GM12864 (cell line): ENCODE results near the gene NRXN2.

Experiments
- DNase-seq: peaks from one replicate; pipeline ENCODE4 v3.0.0-alpha.2; 2011; ENCODE audit warnings: low read depth
- H3K4me3 ChIP-seq: 2 replicates; pipeline ENCODE4 v1.5.1; 2011; ENCODE audit warnings: mild to moderate bottlenecking, low read depth, low read length, control low read depth
- TF ChIP-seq, protein P1 (sequence below): IDR thresholded peaks from 2 replicates; pipeline ENCODE4 v1.5.1; 2011; ENCODE audit warnings: low read depth, mild to moderate bottlenecking, moderate library complexity, low read length, control low read depth, inconsistent platforms; ENCODE audit errors: missing control alignments

NRXN2 gene

DNA sequence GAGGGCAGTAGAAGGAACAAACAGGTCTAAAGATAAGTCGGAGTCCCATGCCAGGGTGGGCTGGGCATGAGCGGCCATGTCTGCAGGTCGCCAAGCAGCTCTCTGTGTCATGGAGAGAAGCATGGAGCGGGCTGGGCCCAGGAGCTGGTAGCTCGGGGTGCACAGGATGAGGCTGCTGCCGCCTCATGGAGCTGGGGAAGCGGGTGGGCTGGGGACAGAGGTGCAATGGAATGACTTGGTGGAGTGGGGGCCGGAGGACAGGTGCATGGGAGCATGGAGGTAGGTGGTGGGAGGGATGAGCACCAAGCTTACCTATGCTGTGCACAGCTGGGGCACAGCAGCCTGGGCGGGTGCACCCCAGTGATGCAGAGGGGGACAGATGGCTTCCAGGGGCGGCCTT lies 3.6 kb downstream of the NRXN2 start:
- H3K4me3 ChIP-seq: no peak overlapping the region
- DNase-seq: no peak
- TF ChIP-seq, protein P1, sequence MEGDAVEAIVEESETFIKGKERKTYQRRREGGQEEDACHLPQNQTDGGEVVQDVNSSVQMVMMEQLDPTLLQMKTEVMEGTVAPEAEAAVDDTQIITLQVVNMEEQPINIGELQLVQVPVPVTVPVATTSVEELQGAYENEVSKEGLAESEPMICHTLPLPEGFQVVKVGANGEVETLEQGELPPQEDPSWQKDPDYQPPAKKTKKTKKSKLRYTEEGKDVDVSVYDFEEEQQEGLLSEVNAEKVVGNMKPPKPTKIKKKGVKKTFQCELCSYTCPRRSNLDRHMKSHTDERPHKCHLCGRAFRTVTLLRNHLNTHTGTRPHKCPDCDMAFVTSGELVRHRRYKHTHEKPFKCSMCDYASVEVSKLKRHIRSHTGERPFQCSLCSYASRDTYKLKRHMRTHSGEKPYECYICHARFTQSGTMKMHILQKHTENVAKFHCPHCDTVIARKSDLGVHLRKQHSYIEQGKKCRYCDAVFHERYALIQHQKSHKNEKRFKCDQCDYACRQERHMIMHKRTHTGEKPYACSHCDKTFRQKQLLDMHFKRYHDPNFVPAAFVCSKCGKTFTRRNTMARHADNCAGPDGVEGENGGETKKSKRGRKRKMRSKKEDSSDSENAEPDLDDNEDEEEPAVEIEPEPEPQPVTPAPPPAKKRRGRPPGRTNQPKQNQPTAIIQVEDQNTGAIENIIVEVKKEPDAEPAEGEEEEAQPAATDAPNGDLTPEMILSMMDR: no peak

DNA sequence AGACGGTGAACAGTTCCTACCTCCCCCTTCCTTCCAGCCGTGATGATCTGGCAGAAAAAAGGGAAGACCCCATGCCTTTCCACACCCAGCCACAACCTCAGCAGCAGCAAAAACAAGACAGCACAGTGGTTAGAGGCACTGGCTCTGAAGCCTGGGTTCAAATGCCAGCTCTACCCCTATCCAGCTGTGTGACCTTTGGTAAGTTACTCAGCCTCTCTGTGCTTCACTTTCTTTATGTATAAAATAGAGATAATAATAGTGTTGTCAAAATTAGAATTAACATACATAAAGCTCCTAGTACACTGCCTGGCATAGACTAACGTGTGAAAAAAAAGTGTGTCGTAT lies 4.2 kb downstream of the NRXN2 start:
- TF ChIP-seq, protein P1: no peak
- DNase-seq: no peak

DNA sequence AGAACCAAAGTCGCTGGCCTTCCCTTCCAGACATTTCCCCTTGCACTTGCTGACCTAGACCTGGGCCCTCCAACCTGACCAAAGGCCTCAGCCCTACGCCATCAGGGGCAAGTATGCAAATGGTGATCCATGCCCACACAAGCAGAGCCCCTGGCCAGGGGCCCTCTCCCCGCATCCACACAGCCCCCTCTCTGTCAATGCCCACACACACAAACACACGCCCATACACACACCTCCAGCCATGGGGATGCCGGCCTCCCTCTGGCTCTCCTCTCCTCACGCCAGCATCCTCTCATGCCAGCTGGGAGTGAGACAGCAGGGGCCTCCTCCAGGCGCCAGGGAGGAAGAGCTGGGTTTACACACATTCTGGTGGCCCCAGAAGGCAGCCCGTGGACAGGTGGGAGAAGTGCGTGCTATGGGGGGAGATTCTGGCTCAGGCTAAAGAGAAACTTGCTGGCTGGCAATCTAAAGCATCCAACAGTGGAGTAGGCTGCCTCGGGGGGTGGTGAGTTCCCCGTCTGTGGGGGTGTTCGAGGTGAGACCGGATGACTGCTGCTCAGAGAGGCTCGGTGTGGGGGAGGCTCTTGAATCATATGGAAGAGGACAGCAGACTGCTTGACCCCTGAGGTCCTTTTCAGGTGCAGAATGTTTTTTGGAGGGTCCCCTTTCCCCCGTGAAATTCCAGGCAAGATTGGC lies 4.8 kb downstream of the NRXN2 start:
- H3K4me3 ChIP-seq: no peak overlapping the region
- TF ChIP-seq, protein P1: no peak
- no peak for DNase-seq

More for the DNA sequence above, 4.2 kb downstream of the NRXN2 start:
- H3K4me3 ChIP-seq: no peak overlapping the region

DNA sequence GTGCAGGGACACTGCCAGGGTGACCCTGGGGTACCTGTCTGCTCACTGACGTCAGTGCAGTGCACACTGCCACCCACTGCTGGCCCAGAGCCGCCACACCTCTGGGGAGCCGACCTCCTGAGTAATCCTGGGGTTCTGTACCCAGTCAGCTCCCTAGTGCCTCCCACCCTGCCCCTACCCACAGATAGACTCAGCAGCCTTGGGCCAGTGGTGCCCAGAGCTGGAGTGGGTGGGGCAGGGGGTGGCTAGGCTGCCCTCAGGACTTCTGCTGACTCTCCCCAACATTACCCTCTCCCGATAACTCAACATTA lies 5.8 kb downstream of the NRXN2 start:
- DNase-seq: no peak
- TF ChIP-seq, protein P1: no peak
- no peak overlapping the region for H3K4me3 ChIP-seq

DNA sequence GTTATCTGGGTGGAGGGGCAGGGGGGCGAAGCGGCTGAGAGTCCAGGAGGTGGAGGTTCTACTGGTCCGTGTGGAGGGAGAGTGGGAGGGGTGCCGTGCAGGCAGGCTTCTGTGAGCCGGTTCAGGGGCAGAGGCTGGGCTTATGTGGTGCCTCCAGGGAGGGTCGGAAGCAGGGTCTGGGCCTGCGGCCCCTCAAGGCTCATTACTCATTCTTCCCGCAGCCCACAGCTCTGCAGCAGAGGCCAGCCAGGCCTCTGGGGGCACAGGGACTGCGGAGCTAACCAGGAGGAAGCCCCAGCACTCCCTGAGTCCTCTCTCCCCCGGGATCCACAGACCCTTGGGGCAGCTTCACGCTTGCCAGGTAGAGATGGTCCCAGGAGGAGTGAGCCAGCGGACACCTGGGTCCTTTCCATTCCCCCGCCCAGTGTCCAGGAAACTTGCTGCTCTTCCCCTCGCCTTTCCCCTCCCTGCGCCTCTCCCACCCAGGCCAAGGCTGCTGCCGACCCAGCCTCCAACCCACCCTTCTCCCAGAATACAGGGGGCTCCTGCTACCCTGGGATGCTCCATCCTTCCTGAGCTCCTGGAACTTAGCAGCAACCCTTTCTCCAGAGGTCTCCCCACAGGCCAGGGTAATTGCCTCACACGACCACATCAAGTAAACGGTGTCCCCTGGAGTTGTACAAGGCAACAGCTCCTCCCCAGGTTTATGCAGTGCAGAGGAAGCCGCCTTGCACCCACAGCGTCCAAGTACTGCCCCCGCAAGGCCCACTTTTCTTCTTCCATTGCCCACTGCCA lies 6.3 kb downstream of the NRXN2 start:
- H3K4me3 ChIP-seq: no peak overlapping the region
- TF ChIP-seq, protein P1: no peak
- no peak for DNase-seq

DNA sequence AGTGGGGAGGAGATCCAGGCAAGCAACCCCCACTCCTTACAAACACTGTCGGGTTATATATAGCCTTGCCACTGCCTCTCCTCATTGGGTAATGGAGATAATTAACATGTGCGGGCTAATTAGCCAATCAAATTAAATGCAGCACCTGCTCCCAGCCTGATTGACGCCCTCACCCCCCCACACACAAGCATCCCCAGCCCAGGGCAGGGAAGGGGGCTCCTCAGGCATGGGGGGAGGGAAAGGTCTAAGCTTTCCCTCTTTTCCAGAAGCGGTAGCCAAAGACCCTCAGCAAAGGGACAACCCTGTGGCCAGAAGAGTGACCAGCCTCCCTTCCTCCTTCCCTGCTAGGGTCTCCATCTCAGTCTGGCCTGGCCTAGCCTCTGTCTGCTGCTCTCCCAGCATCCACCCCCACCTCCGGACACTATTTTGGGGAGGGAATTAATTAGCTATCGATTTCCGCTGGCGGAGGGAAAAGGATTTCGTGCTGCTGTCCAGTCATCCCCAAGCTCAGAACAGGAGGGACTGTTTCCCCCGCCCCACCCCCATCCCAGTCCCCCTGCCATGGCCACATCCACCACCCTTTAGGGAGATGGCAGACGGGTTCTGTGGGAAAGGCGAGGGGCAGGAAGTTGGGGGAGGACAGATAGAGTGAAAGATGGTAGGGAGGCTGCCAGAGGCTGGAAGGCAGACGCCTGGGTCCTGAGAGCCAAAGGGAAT lies 7.1 kb downstream of the NRXN2 start:
- TF ChIP-seq, protein P1: no peak
- no peak overlapping the region for H3K4me3 ChIP-seq
- no peak for DNase-seq

DNA sequence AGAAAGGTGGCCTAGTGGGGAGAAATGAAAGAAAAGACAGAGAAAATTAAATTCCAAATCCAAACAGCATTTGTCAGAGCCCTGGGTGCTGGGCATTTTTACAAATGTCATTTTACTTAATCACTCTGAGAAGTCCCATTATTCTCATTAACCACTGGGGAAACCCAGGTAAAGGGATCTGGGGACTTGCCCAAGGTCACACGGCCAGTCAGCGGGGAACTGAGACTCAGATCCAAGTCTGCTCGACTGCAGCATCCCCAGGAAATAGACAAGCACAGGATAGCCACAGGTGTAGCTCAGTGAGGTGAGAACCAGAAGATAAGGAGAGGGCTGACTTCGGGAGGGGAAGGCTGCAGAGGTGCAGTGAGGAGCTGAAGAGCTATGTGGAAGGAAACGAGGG lies 7.9 kb downstream of the NRXN2 start:
- DNase-seq: no peak
- TF ChIP-seq, protein P1: no peak
- no peak overlapping the region for H3K4me3 ChIP-seq
